Esophagus squamous epithelium (tissue), 5 donors: ENCODE results near the gene CTNNA3. TPM values are rescaled to one million over a fixed set of nuclear protein-coding genes. Genes with fewer than 3 reads are reported as not detected.

ENCODE experiments used
- DNase-seq: peaks from one replicate; lab custom pipeline; 2025; lab: John Stamatoyannopoulos, UW
- H3K27ac ChIP-seq, 4 donors: fragments of 200-600 bp; sonication (generic); one replicate each; pipeline ENCODE4 v1.5.1; 2016 to 2019; ENCODE audit warnings: mild to moderate bottlenecking in 1 of 4
- H3K27me3 ChIP-seq, 4 donors: fragments of 200-600 bp; sonication (generic); 1 replicate in 3 of 4; 2 replicates in 1 of 4; pipeline versions ENCODE4 v1.5.1 to v1.6.0; 2017 to 2021; ENCODE audit warnings: antibody characterized with exemption in 1 of 4
- H3K36me3 ChIP-seq, 3 donors: fragments of 200-600 bp; sonication (generic); one replicate each; pipeline ENCODE4 v1.5.1; 2016 to 2019
- H3K4me1 ChIP-seq, 3 donors: fragments of 200-600 bp; sonication (generic); one replicate each; pipeline ENCODE4 v1.5.1; 2017 to 2019
- H3K4me3 ChIP-seq, 4 donors: fragments of 200-600 bp; sonication (generic); 1 replicate in 3 of 4; 2 replicates in 1 of 4; pipeline ENCODE4 v1.5.1; 2016 to 2019; ENCODE audit warnings: mild to moderate bottlenecking in 2 of 4, moderate library complexity in 1 of 4
- H3K9me3 ChIP-seq, 3 donors: fragments of 200-600 bp; sonication (generic); one replicate each; pipeline ENCODE4 v1.5.1; 2016 to 2019
- CTCF ChIP-seq, 6 experiments: fragments of 450-650 bp in 4 of 6; fragments of 200-600 bp in 2 of 6; sonication (generic) in 2 of 6; IDR thresholded peaks; one replicate each; pipeline ENCODE4 v1.5.1; 2016 to 2019; ENCODE audit warnings: antibody characterized with exemption in 6 of 6, mild to moderate bottlenecking in 4 of 6, moderate library complexity in 4 of 6
- POLR2A ChIP-seq, 4 donors: fragments of 450-650 bp; IDR thresholded peaks; one replicate each; pipeline ENCODE4 v1.6.1; 2017; ENCODE audit warnings: antibody characterized with exemption in 4 of 4, mild to moderate bottlenecking in 4 of 4, moderate library complexity in 3 of 4
- WGBS, 2 donors: methylation state at CpG; one replicate each; pipeline ENCODE4 v1.1.5; 2018; 5-methylcytosine and 5-hydroxymethylcytosine counted together
- intact Hi-C: fragments of 100-400 bp; cut with DNase I; formaldehyde crosslinking; loops from one replicate; pipeline ENCODE4 v1.15.0; 2022
- total RNA-seq, 4 donors: library from RNA; depleted of rRNA; stranded (reverse); fragments of >200 nt; gene quantifications; one replicate each; pipeline ENCODE4 v1.1.0, GENCODE V29; 2016
- donor health status: DM: yes; HTN: yes; CAD: no.

Gene CTNNA3
- total RNA-seq, 4 donors from 2014 or later = 0.29 to 1.9 (median 0.61) TPM; not detected in 1

- Histone ChIP-seq H3K27ac (no peak overlapping the region), H3K9me3 (no peaks in the 10 kb centered on the region), H3K4me1 (no peaks in the 10 kb centered on the region), H3K36me3 (no peaks in the 10 kb centered on the region), H3K4me3 (no peak overlapping the region), H3K27me3 (no peaks in the 10 kb centered on the region)
- no peak for DNase-seq
- TF ChIP-seq CTCF (IDR thresholded peaks at IDR 0.05) = no peak
- TF ChIP-seq POLR2A (IDR thresholded peaks at IDR 0.05) = no peak
- intact Hi-C loops = no loop called here
Measured at GRCh38 chr10:66284621-66285020, 1411.4 kb downstream of the CTNNA3 start.

GRCh38 chr10:66283874-66284464, 1412.0 kb downstream of the CTNNA3 start:
- DNase-seq = no peak
- Histone ChIP-seq H3K27me3 (no peaks in the 10 kb centered on the region), H3K4me1 (no peaks in the 10 kb centered on the region), H3K4me3 (no peak overlapping the region), H3K27ac (no peak overlapping the region), H3K9me3 (no peaks in the 10 kb centered on the region), H3K36me3 (no peaks in the 10 kb centered on the region)
- intact Hi-C loops = no loop called here
- 84 to 87% methylated on average over 4 of the region's 4 CpGs for WGBS, 2 donors
- TF ChIP-seq POLR2A (IDR thresholded peaks at IDR 0.05) (no peak), CTCF (IDR thresholded peaks at IDR 0.05) (no peak)

- WGBS, 2 donors = 60 to 74% methylated on average over 2 of the region's 2 CpGs
- no peaks in the 10 kb centered on the region for H3K36me3 ChIP-seq
- H3K27ac ChIP-seq = no peak overlapping the region
- no peaks in the 10 kb centered on the region for H3K9me3 ChIP-seq
- no peak overlapping the region for H3K4me3 ChIP-seq
- no peak for TF ChIP-seq POLR2A (IDR thresholded peaks at IDR 0.05)
- TF ChIP-seq CTCF (IDR thresholded peaks at IDR 0.05) = no peak
- DNase-seq = no peak
- intact Hi-C loops = no loop called here
- no peaks in the 10 kb centered on the region for H3K27me3 ChIP-seq
- H3K4me1 ChIP-seq = no peaks in the 10 kb centered on the region
Measured at GRCh38 chr10:66283064-66283463, 1412.9 kb downstream of the CTNNA3 start.

- no peaks in the 10 kb centered on the region for H3K9me3 ChIP-seq
- H3K4me3 ChIP-seq = no peak overlapping the region
- no peak for TF ChIP-seq CTCF (IDR thresholded peaks at IDR 0.05)
- no peak for TF ChIP-seq POLR2A (IDR thresholded peaks at IDR 0.05)
- no peaks in the 10 kb centered on the region for H3K4me1 ChIP-seq
- no peak for DNase-seq
- H3K36me3 ChIP-seq = no peaks in the 10 kb centered on the region
- H3K27ac ChIP-seq = no peak overlapping the region
- intact Hi-C loops = no loop called here
- 64 to 66% methylated on average over 1 of the region's 1 CpG for WGBS, 2 donors
- no peaks in the 10 kb centered on the region for H3K27me3 ChIP-seq
Measured at GRCh38 chr10:66281327-66281726, 1414.7 kb downstream of the CTNNA3 start.

GRCh38 chr10:66277481-66277880, 1418.5 kb downstream of the CTNNA3 start:
- no peaks in the 10 kb centered on the region for H3K36me3 ChIP-seq
- intact Hi-C loops = no loop called here
- no peaks in the 10 kb centered on the region for H3K9me3 ChIP-seq
- H3K27ac ChIP-seq = no peak overlapping the region
- 52 to 71% methylated on average over 4 of the region's 4 CpGs for WGBS, 2 donors
- no peaks in the 10 kb centered on the region for H3K4me1 ChIP-seq
- no peak for TF ChIP-seq POLR2A (IDR thresholded peaks at IDR 0.05)
- no peak for TF ChIP-seq CTCF (IDR thresholded peaks at IDR 0.05)
- no peak for DNase-seq
- H3K27me3 ChIP-seq = no peaks in the 10 kb centered on the region
- H3K4me3 ChIP-seq = no peak overlapping the region
